K562 (cell line): ENCODE measurements around the gene AKNA. TPM values are rescaled to one million over a fixed set of nuclear protein-coding genes. Genes with fewer than 3 reads are reported as not detected.

Experiments
- CREB1 ChIP-seq, 2 experiments: sonication (generic) in 1 of 2; formaldehyde crosslinking in 1 of 2; IDR thresholded peaks; 2 replicates each; pipeline versions ENCODE4 v1.6.1 to v1.8.0; 2012 to 2022; ENCODE audit warnings: inconsistent platforms in 1 of 2, mild to moderate bottlenecking in 1 of 2, missing genetic modification reagents in 1 of 2, moderate library complexity in 1 of 2
- DMBX1 ChIP-seq: fragments of 250-450 bp; sonication (Bioruptor Pico); IDR thresholded peaks from 2 replicates; pipeline ENCODE4 v1.8.0; 2022; ENCODE audit warnings: inconsistent platforms, mild to moderate bottlenecking, moderate library complexity, borderline replicate concordance
- DNMT1 ChIP-seq: fragments of 450-650 bp; IDR thresholded peaks from 2 replicates; pipeline ENCODE4 v1.6.1; 2016; ENCODE audit warnings: antibody characterized with exemption, mild to moderate bottlenecking
- EP300 ChIP-seq: IDR thresholded peaks from 2 replicates; pipeline ENCODE4 v1.6.1; 2012; ENCODE audit warnings: low read length, improper control_type of control experiment
- GTF2A2 ChIP-seq: IDR thresholded peaks from 2 replicates; pipeline ENCODE4 v1.6.1; 2016; ENCODE audit warnings: mild to moderate bottlenecking, missing genetic modification characterization, missing compliant biosample characterization
- HEY1 ChIP-seq: fragments of 250-450 bp; sonication (Bioruptor Pico); IDR thresholded peaks from 2 replicates; pipeline ENCODE4 v1.5.0; 2020; ENCODE audit warnings: mild to moderate bottlenecking, moderate library complexity, borderline replicate concordance
- L3MBTL2 ChIP-seq: fragments of 450-650 bp; IDR thresholded peaks from 2 replicates; pipeline ENCODE4 v1.6.1; 2016; ENCODE audit warnings: mild to moderate bottlenecking, moderate library complexity
- MAFK ChIP-seq: IDR thresholded peaks from 2 replicates; pipeline ENCODE4 v1.6.1; 2011; ENCODE audit warnings: low read length, improper control_type of control experiment
- NR4A1 ChIP-seq, 2 experiments: fragments of 250-450 bp in 1 of 2; fragments of 450-650 bp in 1 of 2; sonication (Bioruptor Pico) in 1 of 2; IDR thresholded peaks; 2 replicates each; pipeline versions ENCODE4 v1.4.0 to v1.6.1; 2016 to 2020; ENCODE audit warnings: mild to moderate bottlenecking in 2 of 2, missing compliant biosample characterization in 1 of 2, missing genetic modification characterization in 1 of 2, moderate library complexity in 1 of 2
- POLR2G ChIP-seq: fragments of 200-400 bp; formaldehyde crosslinking; IDR thresholded peaks from 2 replicates; pipeline ENCODE4 v1.6.1; 2017; ENCODE audit warnings: low read depth, mild to moderate bottlenecking, antibody characterized with exemption, low read length, moderate library complexity
- polyA plus RNA-seq, 8 experiments: library from polyadenylated mRNA; depleted of rRNA in 4 of 8; stranded (reverse) in 5 of 8; unstranded in 3 of 8; fragments of >200 nt; fragmentation: Nextera tagmentation in 2 of 8; fragmentation: Illumina TruSeq in 1 of 8; extraction: Ambion mirVana in 2 of 8; extraction: Trizol in 1 of 8; gene quantifications; 2 replicates each; pipeline versions ENCODE4 v1.2.1 to v1.2.3, GENCODE V29; 2011 to 2014; ENCODE audit warnings: inconsistent platforms in 1 of 8, missing spikeins in 1 of 8
- total RNA-seq, 7 experiments: library from RNA; depleted of rRNA in 6 of 7; stranded (reverse); fragments of >200 nt in 6 of 7; fragmentation: Illumina TruSeq in 2 of 7; extraction: Trizol in 2 of 7; gene quantifications; 2 replicates each; pipeline versions ENCODE4 v1.2.1 to v1.2.3, GENCODE V29; 2011 to 2021; ENCODE audit warnings: low replicate concordance in 1 of 7
- TF ChIP-seq, protein P1 (sequence below), 2 experiments: fragments of 450-650 bp in 1 of 2; sonication (generic) in 1 of 2; formaldehyde crosslinking in 1 of 2; IDR thresholded peaks in 1 of 2; conservative IDR thresholded peaks in 1 of 2; 2 replicates each; pipeline versions ENCODE4 v1.6.1 to v1.8.1; 2016 to 2023; ENCODE audit warnings: mild to moderate bottlenecking in 2 of 2, moderate library complexity in 2 of 2, inconsistent platforms in 1 of 2, missing genetic modification reagents in 1 of 2
- TF ChIP-seq, protein P2 (sequence below): fragments of 450-650 bp; IDR thresholded peaks from 2 replicates; pipeline ENCODE4 v1.6.1; 2016; ENCODE audit warnings: mild to moderate bottlenecking, moderate library complexity
- TF ChIP-seq, protein P3 (sequence below): sonication (generic); formaldehyde crosslinking; IDR thresholded peaks from 2 replicates; pipeline ENCODE4 v1.8.1; 2022; ENCODE audit warnings: missing genetic modification reagents

AKNA gene
- total and polyA plus RNA-seq, 9 of the 15 experiments (the other 6 are each of a cell fraction or from before 2014, with no cell fraction given): 0.29 to 20.5 (median 3.9) TPM

DNA sequence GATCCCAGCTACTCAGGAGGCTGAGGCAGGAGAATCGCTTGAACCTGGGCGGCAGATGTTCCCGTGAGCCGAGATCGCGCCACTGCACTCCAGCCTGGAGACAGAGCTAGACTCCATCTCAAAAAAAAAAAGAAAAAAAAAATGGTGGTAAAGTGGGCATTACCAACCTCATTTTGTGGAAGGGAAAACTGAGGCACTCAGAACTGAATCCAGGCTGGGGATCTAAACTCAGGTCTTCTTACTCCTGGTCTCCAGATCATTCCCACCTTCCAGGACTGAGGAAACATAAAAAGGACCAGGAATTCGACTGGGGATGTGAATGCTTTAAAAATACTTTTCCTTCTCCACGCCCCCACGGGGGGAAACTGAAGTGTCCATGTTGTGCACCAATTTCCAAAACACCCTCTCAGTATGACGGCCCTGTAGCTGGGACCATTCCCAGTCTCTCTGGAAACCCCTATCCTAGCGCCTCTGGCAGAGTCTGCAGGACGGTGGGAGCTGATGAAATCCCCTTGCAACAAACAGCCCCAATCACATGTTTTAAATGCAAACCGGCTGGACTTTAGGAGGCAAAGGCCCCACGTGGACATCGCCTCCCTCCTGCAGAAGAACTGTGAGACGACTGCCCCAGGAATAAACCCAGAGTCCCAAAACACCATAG is 8.9 kb upstream of the AKNA start (continued):
- TF ChIP-seq, protein P1, sequence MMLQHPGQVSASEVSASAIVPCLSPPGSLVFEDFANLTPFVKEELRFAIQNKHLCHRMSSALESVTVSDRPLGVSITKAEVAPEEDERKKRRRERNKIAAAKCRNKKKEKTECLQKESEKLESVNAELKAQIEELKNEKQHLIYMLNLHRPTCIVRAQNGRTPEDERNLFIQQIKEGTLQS (IDR thresholded peaks at IDR 0.05): peak; percentile 84; the same call in 1 of the 2 replicates
- TF ChIP-seq, protein P1 (CRISPR knock-in tag; conservative IDR thresholded peaks at IDR 0.05): no peak
- TF ChIP-seq, protein P2, sequence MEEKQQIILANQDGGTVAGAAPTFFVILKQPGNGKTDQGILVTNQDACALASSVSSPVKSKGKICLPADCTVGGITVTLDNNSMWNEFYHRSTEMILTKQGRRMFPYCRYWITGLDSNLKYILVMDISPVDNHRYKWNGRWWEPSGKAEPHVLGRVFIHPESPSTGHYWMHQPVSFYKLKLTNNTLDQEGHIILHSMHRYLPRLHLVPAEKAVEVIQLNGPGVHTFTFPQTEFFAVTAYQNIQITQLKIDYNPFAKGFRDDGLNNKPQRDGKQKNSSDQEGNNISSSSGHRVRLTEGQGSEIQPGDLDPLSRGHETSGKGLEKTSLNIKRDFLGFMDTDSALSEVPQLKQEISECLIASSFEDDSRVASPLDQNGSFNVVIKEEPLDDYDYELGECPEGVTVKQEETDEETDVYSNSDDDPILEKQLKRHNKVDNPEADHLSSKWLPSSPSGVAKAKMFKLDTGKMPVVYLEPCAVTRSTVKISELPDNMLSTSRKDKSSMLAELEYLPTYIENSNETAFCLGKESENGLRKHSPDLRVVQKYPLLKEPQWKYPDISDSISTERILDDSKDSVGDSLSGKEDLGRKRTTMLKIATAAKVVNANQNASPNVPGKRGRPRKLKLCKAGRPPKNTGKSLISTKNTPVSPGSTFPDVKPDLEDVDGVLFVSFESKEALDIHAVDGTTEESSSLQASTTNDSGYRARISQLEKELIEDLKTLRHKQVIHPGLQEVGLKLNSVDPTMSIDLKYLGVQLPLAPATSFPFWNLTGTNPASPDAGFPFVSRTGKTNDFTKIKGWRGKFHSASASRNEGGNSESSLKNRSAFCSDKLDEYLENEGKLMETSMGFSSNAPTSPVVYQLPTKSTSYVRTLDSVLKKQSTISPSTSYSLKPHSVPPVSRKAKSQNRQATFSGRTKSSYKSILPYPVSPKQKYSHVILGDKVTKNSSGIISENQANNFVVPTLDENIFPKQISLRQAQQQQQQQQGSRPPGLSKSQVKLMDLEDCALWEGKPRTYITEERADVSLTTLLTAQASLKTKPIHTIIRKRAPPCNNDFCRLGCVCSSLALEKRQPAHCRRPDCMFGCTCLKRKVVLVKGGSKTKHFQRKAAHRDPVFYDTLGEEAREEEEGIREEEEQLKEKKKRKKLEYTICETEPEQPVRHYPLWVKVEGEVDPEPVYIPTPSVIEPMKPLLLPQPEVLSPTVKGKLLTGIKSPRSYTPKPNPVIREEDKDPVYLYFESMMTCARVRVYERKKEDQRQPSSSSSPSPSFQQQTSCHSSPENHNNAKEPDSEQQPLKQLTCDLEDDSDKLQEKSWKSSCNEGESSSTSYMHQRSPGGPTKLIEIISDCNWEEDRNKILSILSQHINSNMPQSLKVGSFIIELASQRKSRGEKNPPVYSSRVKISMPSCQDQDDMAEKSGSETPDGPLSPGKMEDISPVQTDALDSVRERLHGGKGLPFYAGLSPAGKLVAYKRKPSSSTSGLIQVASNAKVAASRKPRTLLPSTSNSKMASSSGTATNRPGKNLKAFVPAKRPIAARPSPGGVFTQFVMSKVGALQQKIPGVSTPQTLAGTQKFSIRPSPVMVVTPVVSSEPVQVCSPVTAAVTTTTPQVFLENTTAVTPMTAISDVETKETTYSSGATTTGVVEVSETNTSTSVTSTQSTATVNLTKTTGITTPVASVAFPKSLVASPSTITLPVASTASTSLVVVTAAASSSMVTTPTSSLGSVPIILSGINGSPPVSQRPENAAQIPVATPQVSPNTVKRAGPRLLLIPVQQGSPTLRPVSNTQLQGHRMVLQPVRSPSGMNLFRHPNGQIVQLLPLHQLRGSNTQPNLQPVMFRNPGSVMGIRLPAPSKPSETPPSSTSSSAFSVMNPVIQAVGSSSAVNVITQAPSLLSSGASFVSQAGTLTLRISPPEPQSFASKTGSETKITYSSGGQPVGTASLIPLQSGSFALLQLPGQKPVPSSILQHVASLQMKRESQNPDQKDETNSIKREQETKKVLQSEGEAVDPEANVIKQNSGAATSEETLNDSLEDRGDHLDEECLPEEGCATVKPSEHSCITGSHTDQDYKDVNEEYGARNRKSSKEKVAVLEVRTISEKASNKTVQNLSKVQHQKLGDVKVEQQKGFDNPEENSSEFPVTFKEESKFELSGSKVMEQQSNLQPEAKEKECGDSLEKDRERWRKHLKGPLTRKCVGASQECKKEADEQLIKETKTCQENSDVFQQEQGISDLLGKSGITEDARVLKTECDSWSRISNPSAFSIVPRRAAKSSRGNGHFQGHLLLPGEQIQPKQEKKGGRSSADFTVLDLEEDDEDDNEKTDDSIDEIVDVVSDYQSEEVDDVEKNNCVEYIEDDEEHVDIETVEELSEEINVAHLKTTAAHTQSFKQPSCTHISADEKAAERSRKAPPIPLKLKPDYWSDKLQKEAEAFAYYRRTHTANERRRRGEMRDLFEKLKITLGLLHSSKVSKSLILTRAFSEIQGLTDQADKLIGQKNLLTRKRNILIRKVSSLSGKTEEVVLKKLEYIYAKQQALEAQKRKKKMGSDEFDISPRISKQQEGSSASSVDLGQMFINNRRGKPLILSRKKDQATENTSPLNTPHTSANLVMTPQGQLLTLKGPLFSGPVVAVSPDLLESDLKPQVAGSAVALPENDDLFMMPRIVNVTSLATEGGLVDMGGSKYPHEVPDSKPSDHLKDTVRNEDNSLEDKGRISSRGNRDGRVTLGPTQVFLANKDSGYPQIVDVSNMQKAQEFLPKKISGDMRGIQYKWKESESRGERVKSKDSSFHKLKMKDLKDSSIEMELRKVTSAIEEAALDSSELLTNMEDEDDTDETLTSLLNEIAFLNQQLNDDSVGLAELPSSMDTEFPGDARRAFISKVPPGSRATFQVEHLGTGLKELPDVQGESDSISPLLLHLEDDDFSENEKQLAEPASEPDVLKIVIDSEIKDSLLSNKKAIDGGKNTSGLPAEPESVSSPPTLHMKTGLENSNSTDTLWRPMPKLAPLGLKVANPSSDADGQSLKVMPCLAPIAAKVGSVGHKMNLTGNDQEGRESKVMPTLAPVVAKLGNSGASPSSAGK: peak; percentile 95
- TF ChIP-seq CREB1 (IDR thresholded peaks at IDR 0.05): no peak
- TF ChIP-seq CREB1 (CRISPR knock-in tag; IDR thresholded peaks at IDR 0.05): no peak
- TF ChIP-seq L3MBTL2: peak; percentile 97
- TF ChIP-seq, protein P3, sequence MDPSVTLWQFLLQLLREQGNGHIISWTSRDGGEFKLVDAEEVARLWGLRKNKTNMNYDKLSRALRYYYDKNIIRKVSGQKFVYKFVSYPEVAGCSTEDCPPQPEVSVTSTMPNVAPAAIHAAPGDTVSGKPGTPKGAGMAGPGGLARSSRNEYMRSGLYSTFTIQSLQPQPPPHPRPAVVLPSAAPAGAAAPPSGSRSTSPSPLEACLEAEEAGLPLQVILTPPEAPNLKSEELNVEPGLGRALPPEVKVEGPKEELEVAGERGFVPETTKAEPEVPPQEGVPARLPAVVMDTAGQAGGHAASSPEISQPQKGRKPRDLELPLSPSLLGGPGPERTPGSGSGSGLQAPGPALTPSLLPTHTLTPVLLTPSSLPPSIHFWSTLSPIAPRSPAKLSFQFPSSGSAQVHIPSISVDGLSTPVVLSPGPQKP (CRISPR knock-in tag): no peak
- no peak for TF ChIP-seq HEY1 (CRISPR knock-in tag)
- TF ChIP-seq DMBX1 (CRISPR knock-in tag): peak; percentile 68; the same call in 1 of the 2 replicates
- peak; percentile 94 for TF ChIP-seq EP300
- 0 out of 2 replicates have a peak, but pooled peaks have one; percentile 63 for TF ChIP-seq GTF2A2 (tag)
- TF ChIP-seq DNMT1: no peak
- 0 out of 2 replicates have a peak, but pooled peaks have one; percentile 31 for TF ChIP-seq POLR2G
- no peak for TF ChIP-seq MAFK
- TF ChIP-seq NR4A1 (CRISPR knock-in tag; IDR thresholded peaks at IDR 0.05): no peak
- TF ChIP-seq NR4A1 (tag; IDR thresholded peaks at IDR 0.05): peak; percentile 88
